ENCODE data around the gene RIOX2. TPM values are rescaled to one million over a fixed set of nuclear protein-coding genes. Genes with fewer than 3 reads are reported as not detected.

The RIOX2 gene
- polyA plus RNA-seq, 1 donor, result 24.6 TPM

DNA sequence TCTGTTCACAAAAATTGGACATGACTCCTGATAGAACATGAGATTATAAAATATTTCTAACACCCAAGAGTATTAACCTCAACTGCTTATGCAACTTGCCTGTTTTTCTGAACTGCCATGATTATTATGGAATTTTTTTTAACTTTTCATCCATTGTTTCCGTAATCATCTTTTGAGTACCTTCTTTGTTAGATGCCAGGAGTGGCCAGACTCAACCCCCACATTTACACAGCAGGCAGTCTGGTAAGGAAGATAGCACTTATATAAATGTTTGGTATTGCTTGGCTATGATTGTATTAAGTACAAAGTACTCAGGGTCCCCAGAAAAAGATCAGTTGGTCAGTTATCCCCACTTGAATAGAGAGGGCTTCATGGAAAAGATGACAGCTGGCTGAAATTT lies 76.1 kb downstream of the RIOX2 start:
- Histone ChIP-seq H3K4me1 (ENCODE audit: control insufficient read depth, insufficient read depth, low read length) (no peaks in the 10 kb centered on the region), H3K4me3 (ENCODE audit: low read length) (no peak overlapping the region), H3K36me3 (ENCODE audit: control insufficient read depth, insufficient read depth, low read length) (peaks cover 5% of the 10 kb centered on the region), H3K27me3 (ENCODE audit: control insufficient read depth, insufficient read depth, low read length) (no peaks in the 10 kb centered on the region), H3K27ac (ENCODE audit: low read length) (no peak overlapping the region), H3K9me3 (ENCODE audit: control insufficient read depth, low read depth, low read length) (no peaks in the 10 kb centered on the region)
- 100% methylated on average over 1 of the region's 1 CpG for WGBS (ENCODE audit: insufficient coverage, low lambda C conversion rate)
- no peak for DNase-seq

DNA sequence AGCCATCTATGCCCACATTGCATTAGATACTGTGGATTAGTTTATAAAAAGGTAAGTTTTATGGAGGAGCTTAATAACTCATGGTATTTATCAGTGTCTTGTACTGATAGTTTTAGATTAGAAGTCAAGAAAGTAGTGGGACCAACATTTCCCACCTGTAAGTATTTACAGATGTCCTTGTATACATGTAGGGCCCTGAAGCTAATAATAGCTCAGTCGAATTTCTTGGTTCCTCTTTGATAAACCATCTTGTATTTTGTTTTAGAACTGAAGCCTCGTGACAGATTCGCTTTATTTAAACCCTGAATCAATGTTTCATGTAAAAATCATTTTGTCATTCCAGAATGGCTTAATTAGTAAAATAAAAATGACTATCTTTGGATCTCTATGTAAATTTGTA lies 77.0 kb downstream of the RIOX2 start:
- no peaks in the 10 kb centered on the region for H3K27me3 ChIP-seq (ENCODE audit: control insufficient read depth, insufficient read depth, low read length)
- no peaks in the 10 kb centered on the region for H3K4me1 ChIP-seq (ENCODE audit: control insufficient read depth, insufficient read depth, low read length)
- H3K27ac ChIP-seq (ENCODE audit: low read length), result no peak overlapping the region
- no peak for DNase-seq
- no CpG with 5 or more reads among the region's 3 CpGs for WGBS (ENCODE audit: insufficient coverage, low lambda C conversion rate)
- no peaks in the 10 kb centered on the region for H3K9me3 ChIP-seq (ENCODE audit: control insufficient read depth, low read depth, low read length)
- peaks cover 5% of the 10 kb centered on the region for H3K36me3 ChIP-seq (ENCODE audit: control insufficient read depth, insufficient read depth, low read length)
- no peak overlapping the region for H3K4me3 ChIP-seq (ENCODE audit: low read length)

- peaks cover 19% of the 10 kb centered on the region for H3K36me3 ChIP-seq (ENCODE audit: control insufficient read depth, insufficient read depth, low read length)
- WGBS (ENCODE audit: insufficient coverage, low lambda C conversion rate), result 100% methylated on average over 1 of the region's 1 CpG
Measured at GRCh38 chr3:97892852-97893251, 79.4 kb downstream of the RIOX2 start.

More at GRCh38 chr3:97892852-97893251, 79.4 kb downstream of the RIOX2 start:
- Histone ChIP-seq H3K27me3 (ENCODE audit: control insufficient read depth, insufficient read depth, low read length) (no peaks in the 10 kb centered on the region), H3K4me3 (ENCODE audit: low read length) (no peak overlapping the region), H3K9me3 (ENCODE audit: control insufficient read depth, low read depth, low read length) (no peaks in the 10 kb centered on the region), H3K27ac (ENCODE audit: low read length) (no peak overlapping the region), H3K4me1 (ENCODE audit: control insufficient read depth, insufficient read depth, low read length) (no peaks in the 10 kb centered on the region)
- no peak for DNase-seq

Other genes starting within 250 kb of the RIOX2 start
- gene ARL6, start 207.7 kb downstream of the RIOX2 start, polyA plus RNA-seq, result 5.5 TPM
- 8.9 TPM for gene CRYBG3, start 150.4 kb downstream of the RIOX2 start, polyA plus RNA-seq
- gene GABRR3, start 62.9 kb upstream of the RIOX2 start, polyA plus RNA-seq, result not detected
- not detected for gene OR5AC2, start 114.7 kb upstream of the RIOX2 start, polyA plus RNA-seq
- not detected for gene OR5H1, start 158.3 kb upstream of the RIOX2 start, polyA plus RNA-seq
- gene OR5H14, start 175.0 kb upstream of the RIOX2 start, polyA plus RNA-seq, result not detected
- gene OR5H15, start 194.3 kb upstream of the RIOX2 start, polyA plus RNA-seq, result not detected

Data from large intestine (tissue), 3 donors.